Measurements from ENCODE around the gene MGST2.

The MGST2 gene

DNA sequence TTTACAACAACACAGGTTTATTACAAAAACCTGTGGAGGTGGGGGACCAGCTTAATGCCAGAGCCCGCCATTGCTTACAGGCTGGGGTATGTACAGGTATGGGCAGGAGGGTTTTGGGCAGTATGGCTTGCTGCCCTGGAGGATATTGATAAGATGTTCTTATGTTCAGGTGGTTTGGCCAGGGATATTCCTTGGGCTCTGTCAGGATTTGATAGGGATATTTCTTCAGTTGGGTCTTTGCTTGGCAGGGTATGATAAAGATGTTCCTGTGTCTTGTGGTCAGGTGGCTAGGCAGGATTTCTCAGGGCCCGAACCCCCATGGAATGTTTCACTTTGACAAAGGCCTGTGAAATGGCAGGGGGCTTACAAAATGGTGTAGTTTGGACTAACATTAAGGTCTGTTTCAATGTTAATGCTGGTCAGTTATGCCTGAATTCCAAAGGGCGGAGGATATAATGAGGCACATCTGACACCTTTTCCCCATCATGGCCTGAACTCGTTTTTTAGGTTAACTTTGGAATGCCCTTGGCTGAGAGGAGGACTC is 3.1 kb downstream of the MGST2 start:
- Mint-ChIP-seq H3K9me3 (no peaks in the 10 kb centered on the region), H3K27me3 (no peaks in the 10 kb centered on the region), H3K36me3 (ENCODE audit: insufficient read depth) (no peaks in the 10 kb centered on the region), H3K4me1 (ENCODE audit: low read depth in 2 of 2) (peaks cover 14 to 15% of the 10 kb centered on the region in 2 donors), H3K4me3 (no peak overlapping the region), H3K27ac (no peak overlapping the region)
- ATAC-seq (replicated peaks) (no peak), DNase-seq (no peak)

DNA sequence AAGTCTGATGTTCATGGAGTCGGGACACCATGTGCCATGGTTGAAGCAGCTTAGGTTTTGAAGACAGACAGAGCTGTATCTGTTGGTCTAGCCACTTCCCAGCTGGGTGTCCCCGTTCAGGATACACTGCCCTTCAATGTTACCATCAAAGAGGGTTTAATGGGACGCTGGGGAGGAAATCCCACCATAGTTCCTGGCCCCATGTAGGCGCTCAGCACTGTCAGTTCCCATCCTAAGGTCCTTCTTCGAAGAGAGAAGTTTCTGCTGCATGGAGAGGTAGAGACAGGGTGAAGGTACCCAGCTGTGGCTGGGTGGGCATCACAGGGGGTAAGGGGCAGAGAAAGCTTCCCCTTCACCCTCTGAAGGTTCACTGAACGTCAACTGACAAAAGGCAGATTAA is 3.7 kb downstream of the MGST2 start:
- Mint-ChIP-seq H3K27me3 (no peaks in the 10 kb centered on the region), H3K36me3 (ENCODE audit: insufficient read depth) (no peaks in the 10 kb centered on the region), H3K4me1 (ENCODE audit: low read depth in 2 of 2) (peaks cover 14 to 15% of the 10 kb centered on the region in 2 donors), H3K27ac (no peak overlapping the region), H3K9me3 (no peaks in the 10 kb centered on the region), H3K4me3 (no peak overlapping the region)
- DNase-seq: no peak
- no peak for ATAC-seq (replicated peaks)

GRCh38 chr4:139669890-139670289 is 4.3 kb downstream of the MGST2 start:
- Mint-ChIP-seq H3K9me3 (no peaks in the 10 kb centered on the region), H3K27ac (no peak overlapping the region), H3K27me3 (no peaks in the 10 kb centered on the region), H3K4me1 (ENCODE audit: low read depth in 2 of 2) (peaks cover 14 to 15% of the 10 kb centered on the region in 2 donors), H3K4me3 (no peak overlapping the region), H3K36me3 (ENCODE audit: insufficient read depth) (no peaks in the 10 kb centered on the region)
- DNase-seq (no peak), ATAC-seq (replicated peaks) (no peak)

- no peak overlapping the region for H3K27ac Mint-ChIP-seq
- H3K4me1 Mint-ChIP-seq (ENCODE audit: low read depth in 2 of 2): peaks cover 9 to 10% of the 10 kb centered on the region in 2 donors
- no peaks in the 10 kb centered on the region for H3K27me3 Mint-ChIP-seq
- ATAC-seq (replicated peaks): no peak
- H3K36me3 Mint-ChIP-seq (ENCODE audit: insufficient read depth): peaks cover 3% of the 10 kb centered on the region
- H3K9me3 Mint-ChIP-seq: no peaks in the 10 kb centered on the region
- no peak for DNase-seq
- H3K4me3 Mint-ChIP-seq: no peak overlapping the region
Observed at GRCh38 chr4:139670775-139671174, 5.2 kb downstream of the MGST2 start.

GRCh38 chr4:139672215-139672614 is 6.6 kb downstream of the MGST2 start:
- no peaks in the 10 kb centered on the region for H3K9me3 Mint-ChIP-seq
- DNase-seq (no peak), ATAC-seq (replicated peaks) (no peak)
- H3K27ac Mint-ChIP-seq: no peak overlapping the region
- peaks cover 3% of the 10 kb centered on the region for H3K36me3 Mint-ChIP-seq (ENCODE audit: insufficient read depth)
- H3K4me1 Mint-ChIP-seq (ENCODE audit: low read depth in 2 of 2): no peaks in the 10 kb centered on the region
- no peak overlapping the region for H3K4me3 Mint-ChIP-seq
- H3K27me3 Mint-ChIP-seq: no peaks in the 10 kb centered on the region

DNA sequence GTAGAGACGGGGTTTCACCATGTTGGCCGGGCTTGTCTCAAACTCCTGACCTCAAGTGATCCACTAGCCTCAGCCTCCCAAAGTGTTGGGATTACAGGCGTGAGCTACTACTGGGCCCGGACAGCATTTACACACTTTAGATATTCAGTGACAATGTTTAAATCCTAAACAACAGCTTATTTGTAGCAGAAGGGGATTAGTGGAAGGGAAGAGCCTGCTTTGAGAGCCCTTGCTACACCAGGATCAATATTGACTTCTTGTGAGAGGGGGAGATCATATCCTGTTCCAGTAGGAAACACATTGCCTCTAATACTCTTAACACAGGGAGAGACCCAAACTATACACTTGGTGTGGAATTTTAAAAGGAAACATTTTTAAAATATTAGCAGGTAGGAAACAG is 7.1 kb downstream of the MGST2 start:
- H3K9me3 Mint-ChIP-seq: no peaks in the 10 kb centered on the region
- no peaks in the 10 kb centered on the region for H3K27me3 Mint-ChIP-seq
- H3K4me1 Mint-ChIP-seq (ENCODE audit: low read depth in 2 of 2): no peaks in the 10 kb centered on the region
- DNase-seq (no peak), ATAC-seq (replicated peaks) (no peak)
- no peak overlapping the region for H3K4me3 Mint-ChIP-seq
- peaks cover 3% of the 10 kb centered on the region for H3K36me3 Mint-ChIP-seq (ENCODE audit: insufficient read depth)
- H3K27ac Mint-ChIP-seq: no peak overlapping the region

GRCh38 chr4:139674875-139675550 is 9.4 kb downstream of the MGST2 start:
- H3K27me3 Mint-ChIP-seq: no peaks in the 10 kb centered on the region
- peaks cover 3% of the 10 kb centered on the region for H3K36me3 Mint-ChIP-seq (ENCODE audit: insufficient read depth)
- no peak overlapping the region for H3K4me3 Mint-ChIP-seq
- H3K27ac Mint-ChIP-seq: no peak overlapping the region
- DNase-seq (no peak), ATAC-seq (replicated peaks) (peak; percentile 31)
- no peaks in the 10 kb centered on the region for H3K9me3 Mint-ChIP-seq
- no peaks in the 10 kb centered on the region for H3K4me1 Mint-ChIP-seq (ENCODE audit: low read depth in 2 of 2)

- H3K9me3 Mint-ChIP-seq: no peaks in the 10 kb centered on the region
- DNase-seq: no peak
- H3K27ac Mint-ChIP-seq: no peak overlapping the region
- H3K36me3 Mint-ChIP-seq (ENCODE audit: insufficient read depth): peaks cover 3% of the 10 kb centered on the region
- H3K27me3 Mint-ChIP-seq: no peaks in the 10 kb centered on the region
- ATAC-seq (replicated peaks): no peak
- H3K4me3 Mint-ChIP-seq: no peak overlapping the region
- no peaks in the 10 kb centered on the region for H3K4me1 Mint-ChIP-seq (ENCODE audit: low read depth in 2 of 2)
Observed at GRCh38 chr4:139675651-139676050, 10.0 kb downstream of the MGST2 start.

DNA sequence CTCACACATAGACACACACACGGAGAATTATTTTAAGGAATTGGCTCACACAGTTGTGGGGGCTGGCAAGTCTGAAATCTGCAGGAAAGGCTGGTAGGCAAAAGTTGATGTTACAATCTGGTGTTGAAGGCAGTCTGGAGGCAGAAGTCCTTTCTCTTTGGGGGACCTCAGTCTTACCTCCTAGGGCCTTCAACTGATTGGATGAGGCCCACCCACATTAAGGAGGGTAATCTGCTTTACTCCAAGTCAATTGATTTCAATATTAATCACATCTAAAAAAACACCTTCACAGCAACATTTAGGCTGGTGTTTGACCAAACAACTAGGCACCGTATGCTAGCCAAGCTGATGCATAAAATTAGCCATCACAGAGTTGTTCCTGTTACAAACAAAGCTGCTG is 10.7 kb downstream of the MGST2 start:
- Mint-ChIP-seq H3K27me3 (no peaks in the 10 kb centered on the region), H3K36me3 (ENCODE audit: insufficient read depth) (peaks cover 3% of the 10 kb centered on the region), H3K4me1 (ENCODE audit: low read depth in 2 of 2) (no peaks in the 10 kb centered on the region), H3K27ac (no peak overlapping the region), H3K9me3 (no peaks in the 10 kb centered on the region), H3K4me3 (no peak overlapping the region)
- no peak for ATAC-seq (replicated peaks)
- no peak for DNase-seq

DNA sequence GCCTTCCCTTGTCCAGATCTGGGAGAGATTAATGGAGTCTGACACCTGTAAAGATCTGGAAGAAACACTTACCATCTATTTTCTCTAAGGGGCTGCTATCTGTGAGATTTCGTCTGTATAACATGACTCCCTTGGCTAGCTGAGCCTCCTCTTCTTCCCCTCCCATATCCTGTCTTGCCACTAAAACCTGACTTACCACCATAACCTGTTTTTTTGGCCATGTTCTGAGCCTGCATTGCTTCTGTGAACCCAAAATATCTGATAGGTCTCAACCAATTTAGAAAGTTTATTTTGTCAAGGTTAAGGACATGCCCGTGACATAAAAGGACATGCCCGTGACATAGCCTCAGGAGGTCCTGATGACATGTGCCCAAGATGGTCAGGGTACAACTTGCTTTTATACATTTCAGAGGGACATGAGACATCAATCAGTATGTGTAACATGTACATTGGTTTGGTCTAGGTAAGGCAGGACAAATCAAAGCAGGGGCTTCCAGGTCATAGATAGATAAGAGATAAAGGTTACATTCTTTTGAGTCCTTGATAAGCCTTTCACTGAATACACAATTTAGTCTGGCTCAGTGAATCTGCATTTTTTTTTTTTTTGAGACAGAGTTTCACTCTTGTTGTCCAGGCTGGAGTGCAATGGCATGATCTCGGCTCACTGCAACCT is 11.4 kb downstream of the MGST2 start:
- Mint-ChIP-seq H3K27ac (no peak overlapping the region), H3K4me1 (ENCODE audit: low read depth in 2 of 2) (no peaks in the 10 kb centered on the region), H3K27me3 (no peaks in the 10 kb centered on the region), H3K4me3 (no peak overlapping the region), H3K9me3 (no peaks in the 10 kb centered on the region), H3K36me3 (ENCODE audit: insufficient read depth) (peaks cover 3% of the 10 kb centered on the region)
- DNase-seq (no peak), ATAC-seq (replicated peaks) (no peak)

DNA sequence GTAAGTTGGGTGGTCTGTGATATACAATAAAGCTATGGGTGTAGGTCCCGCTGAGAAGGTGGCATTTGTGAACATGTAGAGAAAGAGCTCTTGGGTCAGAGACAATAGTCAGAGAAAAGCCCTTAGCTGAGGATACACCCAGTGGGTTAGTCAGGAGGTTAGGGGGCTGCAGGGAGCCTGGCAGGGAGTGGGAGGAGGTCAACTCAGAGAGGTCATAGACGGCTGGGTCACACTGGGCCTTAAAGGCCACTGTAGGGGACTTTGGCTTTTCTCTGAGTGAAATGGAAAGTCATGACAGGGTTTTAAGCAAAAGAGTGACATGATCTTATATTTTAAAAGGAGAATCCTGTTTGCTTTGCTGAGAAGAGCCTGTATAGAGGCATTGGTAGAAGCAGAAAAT is 16.7 kb downstream of the MGST2 start:
- H3K9me3 Mint-ChIP-seq: no peaks in the 10 kb centered on the region
- ATAC-seq (replicated peaks) (no peak), DNase-seq (no peak)
- peaks cover 0 to 1% of the 10 kb centered on the region in 2 donors for H3K4me1 Mint-ChIP-seq (ENCODE audit: low read depth in 2 of 2)
- no peaks in the 10 kb centered on the region for H3K27me3 Mint-ChIP-seq
- H3K4me3 Mint-ChIP-seq: no peak overlapping the region
- no peak overlapping the region for H3K27ac Mint-ChIP-seq
- no peaks in the 10 kb centered on the region for H3K36me3 Mint-ChIP-seq (ENCODE audit: insufficient read depth)

DNA sequence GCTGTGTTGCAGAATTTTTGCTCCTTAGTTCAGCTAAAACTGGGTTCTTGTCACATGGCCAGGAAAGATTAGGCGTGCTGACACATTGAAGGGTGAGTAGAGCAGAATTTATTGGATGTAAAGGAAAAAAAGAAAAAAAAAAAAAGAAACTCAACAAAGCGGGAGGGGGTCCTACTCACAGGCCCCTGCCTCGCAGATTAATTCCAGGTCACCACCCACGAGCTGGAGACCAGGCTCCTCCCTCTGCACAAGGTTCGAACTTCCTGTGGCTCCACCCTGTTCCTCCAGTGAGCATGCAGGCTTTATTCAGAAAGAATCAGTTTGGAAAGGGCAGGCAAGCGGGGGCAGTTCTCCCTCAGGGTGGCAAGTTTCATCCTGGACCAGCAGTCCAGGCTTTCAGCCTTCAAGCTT is 17.1 kb downstream of the MGST2 start:
- Mint-ChIP-seq H3K4me1 (ENCODE audit: low read depth in 2 of 2) (peaks cover 0 to 1% of the 10 kb centered on the region in 2 donors), H3K27ac (no peak overlapping the region), H3K27me3 (no peaks in the 10 kb centered on the region), H3K4me3 (no peak overlapping the region), H3K36me3 (ENCODE audit: insufficient read depth) (no peaks in the 10 kb centered on the region), H3K9me3 (no peaks in the 10 kb centered on the region)
- ATAC-seq (replicated peaks) (no peak), DNase-seq (no peak)

GRCh38 chr4:139684351-139684750 is 18.7 kb downstream of the MGST2 start:
- no peak for DNase-seq
- Mint-ChIP-seq H3K4me3 (no peak overlapping the region), H3K4me1 (ENCODE audit: low read depth in 2 of 2) (peaks cover 0 to 1% of the 10 kb centered on the region in 2 donors), H3K27ac (no peak overlapping the region), H3K9me3 (no peaks in the 10 kb centered on the region), H3K36me3 (ENCODE audit: insufficient read depth) (no peaks in the 10 kb centered on the region), H3K27me3 (no peaks in the 10 kb centered on the region)
- no peak for ATAC-seq (replicated peaks)

- Mint-ChIP-seq H3K4me1 (ENCODE audit: low read depth in 2 of 2) (peaks cover 0 to 1% of the 10 kb centered on the region in 2 donors), H3K9me3 (no peaks in the 10 kb centered on the region), H3K27ac (no peak overlapping the region), H3K4me3 (no peak overlapping the region), H3K36me3 (ENCODE audit: insufficient read depth) (no peaks in the 10 kb centered on the region), H3K27me3 (no peaks in the 10 kb centered on the region)
- ATAC-seq (replicated peaks) (no peak), DNase-seq (no peak)
Observed at GRCh38 chr4:139685180-139685579, 19.6 kb downstream of the MGST2 start.

All from effector memory CD8-positive, alpha-beta T cell (primary cell).